HG03064 (cell line): Measurements from ENCODE around the gene POMZP3.
A peak's percentile ranks its signal among the peaks of the same experiment; 100 is the strongest.
"Not testable (repeated sequence)": the region's sequence is repeated elsewhere in the genome, so short reads cannot be mapped to it uniquely, and the experiment has no call there.

ENCODE experiments used
- ATAC-seq: cut with Tn5 transposase; IDR thresholded peaks from one replicate; pipeline ENCODE4 v1.9.1; 2021; ENCODE audit warnings: low read depth; ENCODE audit not compliant: unreplicated experiment

Gene POMZP3

DNA sequence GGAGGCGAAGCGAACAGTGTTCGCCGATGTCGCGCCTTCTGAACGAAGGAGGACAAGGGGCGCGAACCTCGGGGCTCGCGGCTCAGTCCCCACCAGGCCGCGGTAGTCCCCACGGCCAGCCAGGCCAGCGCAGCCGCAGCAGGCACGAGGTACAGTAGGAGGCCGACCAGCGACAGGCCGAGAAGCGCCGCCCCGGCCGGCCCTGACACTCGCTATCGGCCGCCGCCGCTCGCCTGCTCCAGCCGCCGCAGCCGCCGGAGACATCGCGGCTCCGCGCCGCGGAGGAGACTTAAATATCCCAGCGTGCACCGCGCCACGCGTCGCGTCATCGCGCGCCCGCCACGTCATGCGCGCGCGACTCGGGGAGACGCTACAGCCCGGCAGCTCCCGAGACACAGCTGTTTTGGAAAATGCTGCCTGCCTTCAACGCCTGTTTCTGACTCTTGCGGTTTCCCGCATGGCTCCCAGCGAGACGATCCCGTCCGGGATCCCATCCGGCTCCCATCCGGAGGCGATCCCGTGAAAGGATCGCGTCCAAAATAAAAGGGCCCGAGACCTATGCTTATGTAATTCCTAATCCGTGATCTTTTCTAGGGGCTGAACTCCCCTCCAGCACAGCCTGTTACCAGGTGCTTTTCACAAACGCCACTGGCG is at the start of gene POMZP3:
TSS of gene POMZP3 (minus strand) at position 291 of the 654 bp plus-strand sequence. CDS start 1,215 bp downstream, outside the sequence.
- peak; percentile 89 for ATAC-seq

DNA sequence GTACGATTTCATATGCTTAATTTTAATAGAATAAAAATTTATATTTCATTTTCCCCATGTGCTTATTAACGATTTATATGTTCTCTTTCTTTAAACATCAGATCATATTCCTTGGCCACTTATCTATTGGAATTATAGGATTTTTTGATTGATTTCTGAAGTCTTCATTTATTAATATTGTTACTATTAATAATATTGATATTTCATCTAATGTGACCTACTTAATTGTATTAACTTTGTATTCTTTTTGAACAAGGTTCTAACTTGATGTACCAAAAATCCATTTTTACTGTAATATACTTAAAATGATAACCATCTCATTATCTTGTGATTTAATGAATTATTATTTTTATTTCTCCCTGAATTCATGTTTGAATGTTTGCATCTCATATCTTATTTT is 48.7 kb upstream of the POMZP3 start:
- ATAC-seq: not testable (repeated sequence)

GRCh38 chr7:76673346-76673745 is 46.3 kb upstream of the POMZP3 start:
- not testable (repeated sequence) for ATAC-seq

DNA sequence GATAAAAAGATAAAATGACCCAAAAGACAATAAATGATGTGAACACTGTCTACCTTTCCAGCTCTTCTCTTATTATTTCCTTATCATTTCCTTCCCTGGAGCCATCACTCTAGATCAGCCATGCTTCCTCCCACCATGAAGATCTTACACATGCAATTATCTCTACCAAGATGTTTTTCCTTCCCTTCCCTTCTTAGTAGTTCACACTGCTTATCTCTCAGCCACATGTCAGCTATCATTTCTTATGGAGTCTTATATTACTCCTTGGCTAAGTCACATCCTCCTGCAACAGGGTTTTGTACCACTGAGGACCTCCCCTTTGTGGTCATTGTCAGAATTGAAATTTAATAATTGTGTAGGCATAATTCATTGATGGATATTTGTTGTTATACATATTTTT is 32.1 kb upstream of the POMZP3 start:
- not testable (repeated sequence) for ATAC-seq

DNA sequence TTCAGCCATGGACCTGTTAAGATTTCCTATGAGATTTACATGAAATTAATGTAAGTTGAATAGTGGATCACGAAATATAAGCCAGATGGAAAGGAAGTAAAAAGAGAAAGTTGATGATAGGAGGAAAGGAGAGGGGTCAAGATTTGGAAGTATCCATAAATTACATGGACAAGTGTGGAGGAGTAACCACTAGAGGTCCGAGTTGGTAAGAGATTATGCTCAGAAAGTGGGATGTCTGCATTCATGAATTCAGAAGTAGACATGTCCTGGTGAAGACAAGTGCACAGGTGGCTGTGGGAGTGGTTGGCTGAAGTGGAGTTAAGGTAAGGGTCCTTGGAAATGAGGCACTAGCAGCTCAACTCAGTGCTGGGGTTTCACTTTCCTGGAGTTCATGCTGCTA is 29.3 kb upstream of the POMZP3 start:
- not testable (repeated sequence) for ATAC-seq

DNA sequence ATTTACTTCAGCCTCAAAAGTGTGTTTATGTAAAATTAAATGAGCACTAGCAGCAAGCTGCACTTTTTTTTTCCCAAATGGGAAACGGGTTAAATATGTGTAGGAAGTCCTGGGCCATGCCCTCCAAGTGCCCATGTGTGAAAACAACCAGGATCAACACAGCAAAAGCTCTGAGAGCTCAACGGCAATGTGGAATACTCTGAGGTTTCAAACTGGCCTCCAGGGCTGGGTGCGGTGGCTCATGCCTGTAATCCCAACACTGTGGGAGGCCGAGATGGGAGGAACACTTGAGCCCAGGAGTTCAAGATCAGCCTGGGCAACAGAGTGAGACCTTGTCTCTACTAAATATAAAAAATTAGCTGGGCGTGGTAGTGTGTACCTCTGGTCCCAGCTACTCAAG is 15.5 kb upstream of the POMZP3 start:
- ATAC-seq: not testable (repeated sequence)

GRCh38 chr7:76637061-76637691 is 10.1 kb upstream of the POMZP3 start:
- peak; percentile 83 for ATAC-seq

GRCh38 chr7:76626581-76626980 is 498 bp downstream of the POMZP3 start:
- ATAC-seq: peak; percentile 38

DNA sequence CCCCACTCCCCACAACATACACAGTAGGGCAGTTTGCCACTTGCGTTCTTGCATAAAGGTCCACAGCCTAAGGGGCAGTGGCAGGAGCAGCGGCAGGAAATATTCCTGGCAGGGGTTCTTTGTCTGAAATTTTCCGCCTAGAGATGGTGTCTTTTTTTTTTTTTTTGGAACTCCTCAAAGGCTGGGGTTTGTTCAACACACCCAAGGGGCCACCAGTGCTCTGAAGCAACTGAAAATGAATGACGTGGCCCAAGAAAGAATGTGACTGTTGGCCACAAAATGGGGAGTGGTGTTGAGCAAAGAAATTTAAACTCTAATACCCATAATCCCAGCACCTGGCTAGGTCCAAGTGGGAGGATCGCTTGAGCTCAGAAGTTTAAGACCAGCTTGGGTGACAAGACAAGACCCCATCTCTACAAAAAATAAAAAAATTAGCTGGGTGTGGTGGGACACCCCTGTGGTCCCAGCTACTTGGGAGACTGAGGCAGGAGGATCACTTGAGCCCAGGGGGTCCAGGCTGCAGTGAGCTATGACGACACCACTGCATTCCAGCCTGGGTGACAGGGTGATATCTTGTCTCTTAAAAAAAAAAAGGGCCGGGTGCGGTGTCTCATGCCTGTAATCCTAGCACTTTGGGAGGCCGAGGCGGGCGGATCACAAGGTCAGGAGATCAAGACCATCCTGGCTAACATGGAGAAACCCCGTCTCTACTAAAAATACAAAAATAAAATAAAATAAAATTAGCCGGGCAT is 7.5 kb downstream of the POMZP3 start:
- ATAC-seq: not testable (repeated sequence)

DNA sequence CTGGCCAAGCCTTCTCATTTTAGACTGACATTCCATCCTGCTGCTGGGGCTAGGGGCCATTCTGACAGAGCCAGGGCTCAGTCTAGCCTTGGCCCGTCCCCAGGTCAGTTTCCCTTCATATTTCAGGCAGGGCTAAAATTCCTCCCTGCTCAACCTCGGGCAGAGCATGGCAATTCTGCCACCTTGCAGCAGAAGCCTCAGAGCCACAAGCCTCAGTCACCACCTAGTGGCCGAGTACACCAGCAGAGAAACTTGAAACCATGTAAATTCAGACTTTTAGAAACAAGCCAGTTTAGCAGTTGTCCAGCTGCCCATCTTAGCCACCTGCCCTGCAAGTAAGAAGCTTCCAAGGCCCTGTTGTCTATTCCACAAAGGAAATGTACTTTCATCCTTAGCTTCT is 13.3 kb downstream of the POMZP3 start:
- ATAC-seq: not testable (repeated sequence)

- not testable (repeated sequence) for ATAC-seq
Observed at GRCh38 chr7:76612232-76612631, 14.8 kb downstream of the POMZP3 start.

- not testable (repeated sequence) for ATAC-seq
Observed at GRCh38 chr7:76609864-76610263, 17.2 kb downstream of the POMZP3 start.

- ATAC-seq: not testable (repeated sequence)
Observed at GRCh38 chr7:76608469-76608868, 18.6 kb downstream of the POMZP3 start.

GRCh38 chr7:76606027-76606426 is 21.1 kb downstream of the POMZP3 start:
- peak; percentile 95 for ATAC-seq

GRCh38 chr7:76600650-76601049 is 26.4 kb downstream of the POMZP3 start:
- ATAC-seq: not testable (repeated sequence)

GRCh38 chr7:76600116-76600482 is 27.0 kb downstream of the POMZP3 start:
- ATAC-seq: not testable (repeated sequence)

- ATAC-seq: not testable (repeated sequence)
Observed at GRCh38 chr7:76598590-76599264, 28.4 kb downstream of the POMZP3 start.

- ATAC-seq: not testable (repeated sequence)
Observed at GRCh38 chr7:76597288-76597687, 29.8 kb downstream of the POMZP3 start.

DNA sequence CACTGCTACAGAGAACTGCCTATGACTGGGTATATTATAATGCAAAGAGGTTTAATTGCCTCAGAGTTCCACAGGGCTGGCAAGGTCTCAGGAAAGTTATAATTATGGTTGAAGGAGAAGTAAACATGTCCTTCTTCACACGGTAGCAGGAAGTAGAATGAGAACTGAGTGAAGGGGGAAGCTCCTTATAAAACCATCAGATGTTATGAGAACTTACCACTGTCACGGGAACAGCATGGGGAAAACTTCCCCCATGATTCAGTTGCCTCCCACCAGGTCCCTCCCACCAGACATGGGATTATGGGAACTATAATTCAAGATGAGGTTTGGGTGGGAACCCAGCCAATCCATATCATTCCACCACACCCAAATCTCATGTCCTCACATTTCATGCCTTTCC is 34.4 kb downstream of the POMZP3 start:
- not testable (repeated sequence) for ATAC-seq

DNA sequence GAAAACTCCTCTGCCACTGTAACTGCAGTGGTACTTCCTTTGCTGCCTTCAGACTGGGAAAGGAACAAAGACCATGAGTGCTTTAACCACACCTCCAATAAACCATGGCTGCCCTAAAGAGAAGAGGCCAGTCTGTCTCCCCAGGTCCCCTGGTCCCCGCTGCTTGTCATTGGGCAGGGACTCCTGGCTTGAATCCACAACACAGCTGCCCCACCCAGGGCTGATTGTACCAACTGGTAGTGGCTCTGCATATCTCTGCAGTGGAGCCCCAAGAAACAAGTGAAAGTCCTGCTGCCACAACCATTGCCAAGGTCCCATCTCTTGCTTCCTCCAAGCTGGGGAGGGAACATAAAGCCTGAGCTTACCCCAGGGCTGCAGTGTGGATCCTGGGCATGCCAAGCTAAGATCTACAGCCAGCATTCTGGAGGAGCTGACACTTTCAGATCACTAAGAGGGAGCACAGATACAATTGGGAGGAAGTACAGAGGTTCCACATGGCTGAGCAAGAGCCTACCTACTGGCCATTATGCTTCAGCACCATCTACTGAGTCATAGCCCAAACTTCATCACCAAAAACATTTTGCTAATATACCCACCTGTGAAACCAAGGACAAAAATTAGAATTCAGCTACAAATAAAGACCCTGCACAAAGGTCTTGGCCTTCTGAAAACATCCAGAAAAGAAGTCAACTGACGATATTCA is 35.3 kb downstream of the POMZP3 start:
- ATAC-seq: peak; percentile 81
